ENCODE data around the gene WWTR1. TPM values are rescaled to one million over a fixed set of nuclear protein-coding genes. Genes with fewer than 3 reads are reported as not detected.

Gene WWTR1
- total and polyA plus RNA-seq, 2 donors (not counting 3 experiments of a cell fraction or from before 2014, with no cell fraction given), result 210 to 341 TPM

- H3K9ac ChIP-seq (replicated peaks; ENCODE audit: extremely low read depth, insufficient read depth, low read length), result peak overlapping the region; percentile 81
- peak; percentile 67 for FAIRE-seq
Measured at GRCh38 chr3:149542375-149543312, 115.2 kb downstream of the WWTR1 start.

More at GRCh38 chr3:149542375-149543312, 115.2 kb downstream of the WWTR1 start:
- dilution Hi-C loops (cut with MboI; ENCODE audit: extremely low pct_ligation_motif_present, low sequenced_read_pairs), result no loop called here
- no peaks in the 10 kb centered on the region for H3K9me1 ChIP-seq (replicated peaks; ENCODE audit: control insufficient read depth, extremely low read depth, insufficient read depth, low read length)
- no peaks in the 10 kb centered on the region for H3K9me3 ChIP-seq (replicated peaks; ENCODE audit: control insufficient read depth, insufficient read depth, low read length)
- CTCF ChIA-PET, result interaction anchor here (0.9 to 2.8 kb wide), 4 partner anchors 12 to 58 kb away, joined by 3 to 18 read pairs (median 4); no protein-coding TSS in a partner anchor
- H3K27ac ChIP-seq (ENCODE audit: insufficient read depth, low read depth, low read length), result peak overlapping the region; percentile 96
- POLR2A ChIA-PET, result interaction anchor here (0.6 to 1.2 kb wide), 2 partner anchors 23 to 115 kb away, joined by 3 to 6 read pairs; partner anchors contain the start of gene WWTR1
- peaks cover 79% of the 10 kb centered on the region for H3K4me1 ChIP-seq (ENCODE audit: control insufficient read depth, extremely low read depth, insufficient read depth, low read length)
- H4K20me1 ChIP-seq (replicated peaks; ENCODE audit: control insufficient read depth, extremely low read depth, insufficient read depth, low read length), result no peaks in the 10 kb centered on the region
- TF ChIP-seq JUN (IDR thresholded peaks at IDR 0.05; ENCODE audit: borderline replicate concordance, insufficient read depth, insufficient read length, low read depth) (peak; percentile 72), MYC (IDR thresholded peaks at IDR 0.05; ENCODE audit: low read depth, low read length) (no peak), CTCF (IDR thresholded peaks at IDR 0.05; ENCODE audit: extremely low read depth in 1 of 2, insufficient read depth in 1 of 2, low read depth in 1 of 2, low read length in 2 of 2) (no peak), POLR2AphosphoS5 (IDR thresholded peaks at IDR 0.05; ENCODE audit: insufficient read depth, low read depth, low read length) (peak; percentile 63), FOS (IDR thresholded peaks at IDR 0.05; ENCODE audit: borderline replicate concordance, insufficient read depth, low read length) (peak; percentile 66), GATA2 (IDR thresholded peaks at IDR 0.05; ENCODE audit: insufficient read depth, insufficient read length, low read depth, low read length) (peak; percentile 75), MAX (IDR thresholded peaks at IDR 0.05; ENCODE audit: insufficient read depth, insufficient read length) (no peak), EZH2 (IDR thresholded peaks at IDR 0.05; ENCODE audit: borderline replicate concordance, low read depth, low read length, severe bottlenecking) (no peak), POLR2A (IDR thresholded peaks at IDR 0.05; ENCODE audit: low read depth, low read length) (no peak)
- peaks cover 81% of the 10 kb centered on the region for H3K79me2 ChIP-seq (ENCODE audit: control insufficient read depth, insufficient read depth, low read length)
- no peaks in the 10 kb centered on the region for H3K27me3 ChIP-seq (ENCODE audit: control insufficient read depth in 2 of 2, insufficient read depth in 2 of 2, low read length in 2 of 2)
- peak overlapping the region; percentile 94 for H3K4me2 ChIP-seq (ENCODE audit: insufficient read depth, low read length)
- peak overlapping the region in 1 of 3 experiments; percentile 20 for H3K4me3 ChIP-seq (replicated peaks in 1 of 3; ENCODE audit: insufficient read depth in 1 of 3, low read depth in 1 of 3, low read length in 3 of 3)
- TSS peak; percentile 7 for BruUV-seq (replicated peaks)
- peaks cover 14% of the 10 kb centered on the region in 2 experiments for H3K36me3 ChIP-seq (ENCODE audit: control insufficient read depth in 2 of 2, extremely low read depth in 1 of 2, insufficient read depth in 2 of 2, low read length in 2 of 2)
- peak; percentile 83 for DNase-seq (ENCODE audit: low read depth, low spot score)
- H2AFZ ChIP-seq (ENCODE audit: low read depth, low read length), result no peak overlapping the region
- intact Hi-C loops (cut with micrococcal nuclease), result loop anchor here (1.0 kb wide), 3 partner anchors 12 to 74 kb away; no protein-coding TSS in a partner anchor
